ENCODE measurements around the gene CEP55. TPM values are rescaled to one million over a fixed set of nuclear protein-coding genes. Genes with fewer than 3 reads are reported as not detected.

Gene CEP55
- total RNA-seq, 1 experiment from 2014 or later: 17.3 TPM

DNA sequence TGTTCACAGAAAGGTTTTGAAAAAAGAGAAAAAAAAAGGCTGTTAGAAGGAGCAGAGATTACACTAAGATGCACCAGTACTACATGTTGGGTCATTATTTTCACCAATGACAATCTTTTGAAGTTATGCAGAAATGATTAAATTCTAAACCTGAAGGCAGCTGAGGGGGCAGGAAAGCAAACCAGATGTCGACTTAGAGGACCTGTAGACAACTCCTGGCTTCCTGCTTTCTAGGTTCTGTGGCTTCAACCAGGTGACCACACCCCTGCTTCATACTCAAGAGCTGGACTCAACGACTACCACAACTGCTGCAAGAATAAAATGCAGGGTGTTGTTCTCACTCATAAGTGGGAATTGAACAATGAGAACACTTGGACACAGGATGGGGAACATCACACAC lies 44.3 kb upstream of the CEP55 start:
- CTCF ChIA-PET: interaction anchor here (1.3 kb wide), 1 partner anchor 30 kb away, joined by 4 read pairs; the partner anchor contains the start of gene MYOF
- Mint-ChIP-seq H3K9me3 (no peaks in the 10 kb centered on the region), H3K27me3 (ENCODE audit: low read depth) (no peaks in the 10 kb centered on the region), H3K4me1 (peaks cover 6% of the 10 kb centered on the region), H3K4me3 (no peak overlapping the region), H3K36me3 (no peaks in the 10 kb centered on the region), H3K27ac (no peak overlapping the region)
- DNase-seq (ENCODE audit: low spot score): no peak
- ATAC-seq: no peak
- POLR2A ChIA-PET: no interaction called here
- TF ChIP-seq ZNF263 (CRISPR knock-in tag; IDR thresholded peaks at IDR 0.05; ENCODE audit: low read depth) (no peak), FOXP1 (CRISPR knock-in tag; IDR thresholded peaks at IDR 0.05; ENCODE audit: borderline replicate concordance) (no peak), ZBTB21 (CRISPR knock-in tag; IDR thresholded peaks at IDR 0.05; ENCODE audit: borderline replicate concordance) (no peak), JUN (CRISPR knock-in tag; IDR thresholded peaks at IDR 0.05) (no peak), SMAD4 (CRISPR knock-in tag; IDR thresholded peaks at IDR 0.05) (no peak), CREM (CRISPR knock-in tag; IDR thresholded peaks at IDR 0.05) (no peak)
- TF ChIP-seq, protein P1, sequence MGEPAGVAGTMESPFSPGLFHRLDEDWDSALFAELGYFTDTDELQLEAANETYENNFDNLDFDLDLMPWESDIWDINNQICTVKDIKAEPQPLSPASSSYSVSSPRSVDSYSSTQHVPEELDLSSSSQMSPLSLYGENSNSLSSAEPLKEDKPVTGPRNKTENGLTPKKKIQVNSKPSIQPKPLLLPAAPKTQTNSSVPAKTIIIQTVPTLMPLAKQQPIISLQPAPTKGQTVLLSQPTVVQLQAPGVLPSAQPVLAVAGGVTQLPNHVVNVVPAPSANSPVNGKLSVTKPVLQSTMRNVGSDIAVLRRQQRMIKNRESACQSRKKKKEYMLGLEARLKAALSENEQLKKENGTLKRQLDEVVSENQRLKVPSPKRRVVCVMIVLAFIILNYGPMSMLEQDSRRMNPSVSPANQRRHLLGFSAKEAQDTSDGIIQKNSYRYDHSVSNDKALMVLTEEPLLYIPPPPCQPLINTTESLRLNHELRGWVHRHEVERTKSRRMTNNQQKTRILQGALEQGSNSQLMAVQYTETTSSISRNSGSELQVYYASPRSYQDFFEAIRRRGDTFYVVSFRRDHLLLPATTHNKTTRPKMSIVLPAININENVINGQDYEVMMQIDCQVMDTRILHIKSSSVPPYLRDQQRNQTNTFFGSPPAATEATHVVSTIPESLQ (CRISPR knock-in tag; IDR thresholded peaks at IDR 0.05): no peak
- TF ChIP-seq, protein P2, sequence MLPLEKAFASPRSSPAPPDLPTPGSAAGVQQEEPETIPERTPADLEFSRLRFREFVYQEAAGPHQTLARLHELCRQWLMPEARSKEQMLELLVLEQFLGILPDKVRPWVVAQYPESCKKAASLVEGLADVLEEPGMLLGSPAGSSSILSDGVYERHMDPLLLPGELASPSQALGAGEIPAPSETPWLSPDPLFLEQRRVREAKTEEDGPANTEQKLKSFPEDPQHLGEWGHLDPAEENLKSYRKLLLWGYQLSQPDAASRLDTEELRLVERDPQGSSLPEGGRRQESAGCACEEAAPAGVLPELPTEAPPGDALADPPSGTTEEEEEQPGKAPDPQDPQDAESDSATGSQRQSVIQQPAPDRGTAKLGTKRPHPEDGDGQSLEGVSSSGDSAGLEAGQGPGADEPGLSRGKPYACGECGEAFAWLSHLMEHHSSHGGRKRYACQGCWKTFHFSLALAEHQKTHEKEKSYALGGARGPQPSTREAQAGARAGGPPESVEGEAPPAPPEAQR (CRISPR knock-in tag; IDR thresholded peaks at IDR 0.05): no peak
- TF ChIP-seq, protein P3, sequence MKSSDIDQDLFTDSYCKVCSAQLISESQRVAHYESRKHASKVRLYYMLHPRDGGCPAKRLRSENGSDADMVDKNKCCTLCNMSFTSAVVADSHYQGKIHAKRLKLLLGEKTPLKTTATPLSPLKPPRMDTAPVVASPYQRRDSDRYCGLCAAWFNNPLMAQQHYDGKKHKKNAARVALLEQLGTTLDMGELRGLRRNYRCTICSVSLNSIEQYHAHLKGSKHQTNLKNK (CRISPR knock-in tag; IDR thresholded peaks at IDR 0.05): no peak
- TF ChIP-seq, protein P4, sequence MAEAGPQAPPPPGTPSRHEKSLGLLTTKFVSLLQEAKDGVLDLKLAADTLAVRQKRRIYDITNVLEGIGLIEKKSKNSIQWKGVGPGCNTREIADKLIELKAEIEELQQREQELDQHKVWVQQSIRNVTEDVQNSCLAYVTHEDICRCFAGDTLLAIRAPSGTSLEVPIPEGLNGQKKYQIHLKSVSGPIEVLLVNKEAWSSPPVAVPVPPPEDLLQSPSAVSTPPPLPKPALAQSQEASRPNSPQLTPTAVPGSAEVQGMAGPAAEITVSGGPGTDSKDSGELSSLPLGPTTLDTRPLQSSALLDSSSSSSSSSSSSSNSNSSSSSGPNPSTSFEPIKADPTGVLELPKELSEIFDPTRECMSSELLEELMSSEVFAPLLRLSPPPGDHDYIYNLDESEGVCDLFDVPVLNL (CRISPR knock-in tag; IDR thresholded peaks at IDR 0.05; ENCODE audit: borderline replicate concordance, low read depth): no peak

DNA sequence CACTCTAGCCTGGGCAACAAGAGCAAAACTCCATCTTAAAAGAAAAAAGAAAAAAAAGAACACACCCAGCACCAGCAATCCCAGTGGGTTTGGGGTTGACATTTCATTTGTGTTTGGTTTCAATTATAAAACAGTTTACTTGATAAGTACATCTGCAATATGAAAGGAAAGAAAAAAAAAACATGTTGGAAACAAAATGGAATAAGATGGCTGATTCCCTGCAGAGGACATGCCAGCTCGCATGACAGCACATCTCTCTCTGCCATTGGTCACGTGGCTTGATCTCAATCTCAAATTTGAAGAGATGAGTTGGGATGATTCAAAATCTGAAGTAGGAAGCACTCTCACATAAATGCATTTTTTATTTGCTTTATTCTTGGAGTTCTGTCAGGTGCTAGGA lies 42.3 kb upstream of the CEP55 start:
- ChIA-PET CTCF (no interaction called here), POLR2A (interaction anchor here (0.5 kb wide), 1 partner anchor 8 kb away, joined by 4 read pairs; no protein-coding TSS in a partner anchor)
- ATAC-seq: no peak
- H3K36me3 Mint-ChIP-seq: no peaks in the 10 kb centered on the region
- H3K4me1 Mint-ChIP-seq: peaks cover 7% of the 10 kb centered on the region; the same call in 1 of the 2 replicates
- H3K27me3 Mint-ChIP-seq (ENCODE audit: low read depth): no peaks in the 10 kb centered on the region
- no peak for DNase-seq (ENCODE audit: low spot score)
- H3K9me3 Mint-ChIP-seq: no peaks in the 10 kb centered on the region
- no peak overlapping the region for H3K27ac Mint-ChIP-seq
- H3K4me3 Mint-ChIP-seq: no peak overlapping the region
- no peak for TF ChIP-seq ZNF416 (CRISPR knock-in tag; IDR thresholded peaks at IDR 0.05)
- no peak for TF ChIP-seq NFE2L1 (CRISPR knock-in tag; IDR thresholded peaks at IDR 0.05)
- TF ChIP-seq FOXP1 (CRISPR knock-in tag; IDR thresholded peaks at IDR 0.05; ENCODE audit: borderline replicate concordance): no peak
- no peak for TF ChIP-seq ZNF121 (CRISPR knock-in tag; IDR thresholded peaks at IDR 0.05)
- TF ChIP-seq, protein P5, sequence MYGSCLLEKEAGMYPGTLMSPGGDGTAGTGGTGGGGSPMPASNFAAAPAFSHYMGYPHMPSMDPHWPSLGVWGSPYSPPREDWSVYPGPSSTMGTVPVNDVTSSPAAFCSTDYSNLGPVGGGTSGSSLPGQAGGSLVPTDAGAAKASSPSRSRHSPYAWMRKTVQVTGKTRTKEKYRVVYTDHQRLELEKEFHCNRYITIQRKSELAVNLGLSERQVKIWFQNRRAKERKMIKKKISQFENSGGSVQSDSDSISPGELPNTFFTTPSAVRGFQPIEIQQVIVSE (CRISPR knock-in tag; IDR thresholded peaks at IDR 0.05; ENCODE audit: borderline replicate concordance): no peak
- TF ChIP-seq, protein P6, sequence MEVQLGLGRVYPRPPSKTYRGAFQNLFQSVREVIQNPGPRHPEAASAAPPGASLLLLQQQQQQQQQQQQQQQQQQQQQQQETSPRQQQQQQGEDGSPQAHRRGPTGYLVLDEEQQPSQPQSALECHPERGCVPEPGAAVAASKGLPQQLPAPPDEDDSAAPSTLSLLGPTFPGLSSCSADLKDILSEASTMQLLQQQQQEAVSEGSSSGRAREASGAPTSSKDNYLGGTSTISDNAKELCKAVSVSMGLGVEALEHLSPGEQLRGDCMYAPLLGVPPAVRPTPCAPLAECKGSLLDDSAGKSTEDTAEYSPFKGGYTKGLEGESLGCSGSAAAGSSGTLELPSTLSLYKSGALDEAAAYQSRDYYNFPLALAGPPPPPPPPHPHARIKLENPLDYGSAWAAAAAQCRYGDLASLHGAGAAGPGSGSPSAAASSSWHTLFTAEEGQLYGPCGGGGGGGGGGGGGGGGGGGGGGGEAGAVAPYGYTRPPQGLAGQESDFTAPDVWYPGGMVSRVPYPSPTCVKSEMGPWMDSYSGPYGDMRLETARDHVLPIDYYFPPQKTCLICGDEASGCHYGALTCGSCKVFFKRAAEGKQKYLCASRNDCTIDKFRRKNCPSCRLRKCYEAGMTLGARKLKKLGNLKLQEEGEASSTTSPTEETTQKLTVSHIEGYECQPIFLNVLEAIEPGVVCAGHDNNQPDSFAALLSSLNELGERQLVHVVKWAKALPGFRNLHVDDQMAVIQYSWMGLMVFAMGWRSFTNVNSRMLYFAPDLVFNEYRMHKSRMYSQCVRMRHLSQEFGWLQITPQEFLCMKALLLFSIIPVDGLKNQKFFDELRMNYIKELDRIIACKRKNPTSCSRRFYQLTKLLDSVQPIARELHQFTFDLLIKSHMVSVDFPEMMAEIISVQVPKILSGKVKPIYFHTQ (CRISPR knock-in tag; IDR thresholded peaks at IDR 0.05): no peak
- TF ChIP-seq KAT7 (CRISPR knock-in tag; IDR thresholded peaks at IDR 0.05; ENCODE audit: borderline replicate concordance): no peak
- TF ChIP-seq SMAD4 (CRISPR knock-in tag; IDR thresholded peaks at IDR 0.05): no peak
- no peak for TF ChIP-seq EMX1 (CRISPR knock-in tag; IDR thresholded peaks at IDR 0.05)
- TF ChIP-seq, protein P7, sequence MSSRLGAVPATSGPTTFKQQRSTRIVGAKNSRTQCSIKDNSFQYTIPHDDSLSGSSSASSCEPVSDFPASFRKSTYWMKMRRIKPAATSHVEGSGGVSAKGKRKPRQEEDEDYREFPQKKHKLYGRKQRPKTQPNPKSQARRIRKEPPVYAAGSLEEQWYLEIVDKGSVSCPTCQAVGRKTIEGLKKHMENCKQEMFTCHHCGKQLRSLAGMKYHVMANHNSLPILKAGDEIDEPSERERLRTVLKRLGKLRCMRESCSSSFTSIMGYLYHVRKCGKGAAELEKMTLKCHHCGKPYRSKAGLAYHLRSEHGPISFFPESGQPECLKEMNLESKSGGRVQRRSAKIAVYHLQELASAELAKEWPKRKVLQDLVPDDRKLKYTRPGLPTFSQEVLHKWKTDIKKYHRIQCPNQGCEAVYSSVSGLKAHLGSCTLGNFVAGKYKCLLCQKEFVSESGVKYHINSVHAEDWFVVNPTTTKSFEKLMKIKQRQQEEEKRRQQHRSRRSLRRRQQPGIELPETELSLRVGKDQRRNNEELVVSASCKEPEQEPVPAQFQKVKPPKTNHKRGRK (CRISPR knock-in tag; IDR thresholded peaks at IDR 0.05; ENCODE audit: borderline replicate concordance): no peak
- TF ChIP-seq TEAD1 (CRISPR knock-in tag; IDR thresholded peaks at IDR 0.05): no peak
- TF ChIP-seq ZNF671 (CRISPR knock-in tag; IDR thresholded peaks at IDR 0.05): no peak
- TF ChIP-seq IRF2 (CRISPR knock-in tag; IDR thresholded peaks at IDR 0.05; ENCODE audit: borderline replicate concordance, low read depth): no peak
- TF ChIP-seq, protein P8, sequence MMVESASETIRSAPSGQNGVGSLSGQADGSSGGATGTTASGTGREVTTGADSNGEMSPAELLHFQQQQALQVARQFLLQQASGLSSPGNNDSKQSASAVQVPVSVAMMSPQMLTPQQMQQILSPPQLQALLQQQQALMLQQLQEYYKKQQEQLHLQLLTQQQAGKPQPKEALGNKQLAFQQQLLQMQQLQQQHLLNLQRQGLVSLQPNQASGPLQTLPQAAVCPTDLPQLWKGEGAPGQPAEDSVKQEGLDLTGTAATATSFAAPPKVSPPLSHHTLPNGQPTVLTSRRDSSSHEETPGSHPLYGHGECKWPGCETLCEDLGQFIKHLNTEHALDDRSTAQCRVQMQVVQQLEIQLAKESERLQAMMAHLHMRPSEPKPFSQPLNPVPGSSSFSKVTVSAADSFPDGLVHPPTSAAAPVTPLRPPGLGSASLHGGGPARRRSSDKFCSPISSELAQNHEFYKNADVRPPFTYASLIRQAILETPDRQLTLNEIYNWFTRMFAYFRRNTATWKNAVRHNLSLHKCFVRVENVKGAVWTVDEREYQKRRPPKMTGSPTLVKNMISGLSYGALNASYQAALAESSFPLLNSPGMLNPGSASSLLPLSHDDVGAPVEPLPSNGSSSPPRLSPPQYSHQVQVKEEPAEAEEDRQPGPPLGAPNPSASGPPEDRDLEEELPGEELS (CRISPR knock-in tag; IDR thresholded peaks at IDR 0.05): no peak
